OCI-LY1 (cell line): ENCODE results near the gene TRRAP.

Experiments
- H2AFZ ChIP-seq: fragments of 200-600 bp; sonication (generic), shearing (Covaris generic); 2 replicates; pipeline ENCODE4 v1.6.0; 2014; ENCODE audit warnings: antibody characterized with exemption, mild to moderate bottlenecking, low read length
- H3F3A ChIP-seq: fragments of 200-600 bp; sonication (generic), shearing (Covaris generic); 2 replicates; pipeline ENCODE4 v1.6.0; 2014; ENCODE audit warnings: mild to moderate bottlenecking, antibody characterized with exemption, low read length, moderate library complexity; ENCODE audit not compliant: insufficient read depth
- H3K27ac ChIP-seq: fragments of 200-600 bp; sonication (generic); 2 replicates; pipeline ENCODE4 v1.5.1; 2014; ENCODE audit warnings: low read length, mixed run types, mild to moderate bottlenecking, low read depth; ENCODE audit not compliant: poor library complexity, severe bottlenecking
- H3K27me3 ChIP-seq: fragments of 200-600 bp; sonication (generic); 2 replicates; pipeline ENCODE4 v1.6.0; 2014; ENCODE audit warnings: antibody characterized with exemption, mild to moderate bottlenecking, low read length, moderate library complexity; ENCODE audit not compliant: insufficient read depth
- H3K36me3 ChIP-seq: fragments of 200-600 bp; sonication (generic); 2 replicates; pipeline ENCODE4 v1.6.1; 2014; ENCODE audit warnings: mild to moderate bottlenecking, antibody characterized with exemption, low read length, moderate library complexity, mixed read lengths; ENCODE audit not compliant: insufficient read depth
- H3K4me1 ChIP-seq: fragments of 200-600 bp; sonication (generic); 2 replicates; pipeline ENCODE4 v1.5.1; 2014; ENCODE audit warnings: mild to moderate bottlenecking, low read length, moderate library complexity; ENCODE audit not compliant: insufficient read depth, severe bottlenecking
- H3K4me2 ChIP-seq: fragments of 200-600 bp; sonication (generic), shearing (Covaris generic); 2 replicates; pipeline ENCODE4 v1.6.1; 2014; ENCODE audit warnings: low read length
- H3K4me3 ChIP-seq: fragments of 200-600 bp; sonication (generic); 2 replicates; pipeline ENCODE4 v1.5.1; 2014; ENCODE audit warnings: low read length, low read depth, mild to moderate bottlenecking, mixed read lengths; ENCODE audit not compliant: poor library complexity, severe bottlenecking
- H3K79me2 ChIP-seq: fragments of 200-600 bp; shearing (Covaris generic); 2 replicates; pipeline ENCODE4 v1.6.1; 2016; ENCODE audit warnings: mixed run types, low read length, mixed read lengths; ENCODE audit not compliant: insufficient read depth
- H3K9ac ChIP-seq: fragments of 200-600 bp; sonication (generic), shearing (Covaris generic); 2 replicates; pipeline ENCODE4 v1.6.1; 2014; ENCODE audit warnings: mild to moderate bottlenecking, low read length, mixed read lengths
- H3K9me2 ChIP-seq: fragments of 200-600 bp; sonication (generic), shearing (Covaris generic); 2 replicates; pipeline ENCODE4 v1.6.1; 2014; ENCODE audit warnings: low read depth, mild to moderate bottlenecking, low read length, mixed read lengths
- H3K9me3 ChIP-seq: fragments of 200-600 bp; shearing (Covaris generic); 2 replicates; pipeline ENCODE4 v1.6.1; 2014; ENCODE audit warnings: low read length, mixed read lengths
- H4K20me1 ChIP-seq: fragments of 200-600 bp; sonication (generic), shearing (Covaris generic); 2 replicates; pipeline ENCODE4 v1.6.0; 2016; ENCODE audit warnings: mild to moderate bottlenecking, low read length; ENCODE audit not compliant: insufficient read depth
- CTCF ChIP-seq: fragments of 200-600 bp; sonication (generic), shearing (Covaris generic); IDR thresholded peaks from 2 replicates; pipeline ENCODE4 v1.5.1; 2017; ENCODE audit warnings: mild to moderate bottlenecking, antibody characterized with exemption, low read length, moderate library complexity, mixed read lengths
- EZH2 ChIP-seq: fragments of 200-600 bp; sonication (generic), shearing (Covaris generic); IDR thresholded peaks from 2 replicates; pipeline ENCODE4 v1.8.0; 2017; ENCODE audit warnings: borderline replicate concordance, mixed run types, mild to moderate bottlenecking, antibody characterized with exemption, low read length, moderate library complexity, mixed read lengths

The TRRAP gene

GRCh38 chr7:98900815-98901214 is 22.5 kb downstream of the TRRAP start:
- peaks cover 99% of the 10 kb centered on the region for H3K36me3 ChIP-seq
- H3F3A ChIP-seq: no peaks in the 10 kb centered on the region

GRCh38 chr7:98902523-98902922 is 24.2 kb downstream of the TRRAP start:
- TF ChIP-seq EZH2 (no peak), CTCF (no peak)
- no peaks in the 10 kb centered on the region for H3K9me2 ChIP-seq
- H3K79me2 ChIP-seq: no peaks in the 10 kb centered on the region
- no peak overlapping the region for H3K9ac ChIP-seq
- no peaks in the 10 kb centered on the region for H4K20me1 ChIP-seq
- no peaks in the 10 kb centered on the region for H3F3A ChIP-seq
- no peak overlapping the region for H3K4me3 ChIP-seq
- no peaks in the 10 kb centered on the region for H3K27me3 ChIP-seq
- peaks cover 98% of the 10 kb centered on the region for H3K36me3 ChIP-seq
- H3K4me2 ChIP-seq: no peak overlapping the region
- H2AFZ ChIP-seq: no peak overlapping the region
- no peak overlapping the region for H3K27ac ChIP-seq
- no peaks in the 10 kb centered on the region for H3K9me3 ChIP-seq
- no peaks in the 10 kb centered on the region for H3K4me1 ChIP-seq

More at GRCh38 chr7:98900815-98901214, 22.5 kb downstream of the TRRAP start:
- Histone ChIP-seq H3K9me2 (no peaks in the 10 kb centered on the region), H3K27ac (no peak overlapping the region), H3K9me3 (no peaks in the 10 kb centered on the region), H3K4me3 (no peak overlapping the region), H3K4me1 (no peaks in the 10 kb centered on the region), H3K79me2 (no peaks in the 10 kb centered on the region), H2AFZ (no peak overlapping the region), H3K4me2 (no peak overlapping the region), H3K27me3 (no peaks in the 10 kb centered on the region), H4K20me1 (no peaks in the 10 kb centered on the region), H3K9ac (no peak overlapping the region)
- no peak for TF ChIP-seq CTCF
- TF ChIP-seq EZH2: no peak

- H3K27ac ChIP-seq: no peak overlapping the region
- no peaks in the 10 kb centered on the region for H3K9me3 ChIP-seq
- H2AFZ ChIP-seq: no peak overlapping the region
- H3K9me2 ChIP-seq: no peaks in the 10 kb centered on the region
- peaks cover 98% of the 10 kb centered on the region for H3K36me3 ChIP-seq
- no peaks in the 10 kb centered on the region for H3K79me2 ChIP-seq
- no peaks in the 10 kb centered on the region for H3K4me1 ChIP-seq
- H3K4me2 ChIP-seq: no peak overlapping the region
- H3F3A ChIP-seq: no peaks in the 10 kb centered on the region
- H3K27me3 ChIP-seq: no peaks in the 10 kb centered on the region
- H3K9ac ChIP-seq: no peak overlapping the region
- H3K4me3 ChIP-seq: no peak overlapping the region
- H4K20me1 ChIP-seq: no peaks in the 10 kb centered on the region
- no peak for TF ChIP-seq CTCF
- TF ChIP-seq EZH2: no peak
Observed at GRCh38 chr7:98903246-98903645, 24.9 kb downstream of the TRRAP start.
